Measurements from ENCODE around the gene GNGT2. TPM values are rescaled to one million over a fixed set of nuclear protein-coding genes. Genes with fewer than 3 reads are reported as not detected.

GNGT2 gene
- polyA plus RNA-seq, 3 donors from 2014 or later: 110 to 238 (median 131) TPM

GRCh38 chr17:49240619-49241018 lies 30.2 kb upstream of the GNGT2 start:
- DNase-seq: no peak
- Mint-ChIP-seq H3K4me3 (no peak overlapping the region), H3K36me3 (peaks cover 0 to 4% (median 4%) of the 10 kb centered on the region in 3 donors), H3K27ac (no peak overlapping the region), H3K9me3 (no peaks in the 10 kb centered on the region), H3K4me1 (no peaks in the 10 kb centered on the region), H3K27me3 (ENCODE audit: low read depth in 3 of 3) (peaks cover 0 to 2% (median 0%) of the 10 kb centered on the region in 3 donors)

DNA sequence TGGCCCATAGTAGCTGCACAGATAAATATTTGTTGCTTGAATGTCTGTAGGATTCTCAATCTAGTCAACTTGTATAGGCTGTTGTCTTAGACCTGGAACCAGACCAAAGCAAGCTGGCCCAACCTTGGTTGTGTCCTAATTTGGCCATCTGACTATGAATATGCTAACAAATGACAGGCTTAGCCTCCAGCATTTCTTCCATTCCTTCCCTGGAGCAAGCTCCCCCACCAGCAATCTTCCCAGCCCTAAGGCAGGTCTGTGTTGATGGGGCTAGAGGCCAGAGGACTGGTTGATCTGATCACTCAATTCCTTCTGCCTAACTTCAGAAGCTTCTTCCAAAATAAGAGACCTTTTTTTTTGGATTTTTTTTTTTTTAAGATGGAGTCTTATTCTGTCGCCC lies 29.6 kb upstream of the GNGT2 start:
- Mint-ChIP-seq H3K27me3 (ENCODE audit: low read depth in 3 of 3) (peaks cover 0 to 2% (median 0%) of the 10 kb centered on the region in 3 donors), H3K9me3 (no peaks in the 10 kb centered on the region), H3K36me3 (peaks cover 0 to 4% (median 4%) of the 10 kb centered on the region in 3 donors), H3K4me3 (no peak overlapping the region), H3K4me1 (no peaks in the 10 kb centered on the region), H3K27ac (no peak overlapping the region)
- no peak for DNase-seq

DNA sequence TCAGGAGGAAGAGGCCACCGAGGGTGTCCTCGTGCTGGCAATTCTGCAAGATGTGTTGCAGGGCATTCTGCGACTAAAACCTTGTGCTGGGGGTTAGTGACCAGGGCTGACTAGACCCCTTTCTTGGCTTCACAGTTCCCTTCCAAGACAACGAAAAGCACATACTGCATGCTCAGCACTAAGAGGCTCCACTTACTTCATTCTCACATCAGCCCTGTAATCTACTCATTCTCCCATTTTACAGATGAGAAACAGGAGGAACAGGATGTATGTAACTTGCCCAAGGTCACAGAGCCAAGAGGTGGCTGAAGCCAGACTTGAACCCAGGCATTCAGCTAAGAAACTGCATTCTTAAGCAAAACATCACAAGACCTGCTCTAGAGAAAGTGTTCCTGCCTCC lies 25.5 kb upstream of the GNGT2 start:
- peaks cover 7 to 9% (median 8%) of the 10 kb centered on the region in 3 donors for H3K27me3 Mint-ChIP-seq (ENCODE audit: low read depth in 3 of 3)
- DNase-seq: no peak
- H3K4me3 Mint-ChIP-seq: no peak overlapping the region
- H3K9me3 Mint-ChIP-seq: no peaks in the 10 kb centered on the region
- H3K36me3 Mint-ChIP-seq: peaks cover 0 to 4% (median 4%) of the 10 kb centered on the region in 3 donors
- H3K27ac Mint-ChIP-seq: no peak overlapping the region
- peaks cover 8 to 11% of the 10 kb centered on the region in 2 donors for H3K4me1 Mint-ChIP-seq

DNA sequence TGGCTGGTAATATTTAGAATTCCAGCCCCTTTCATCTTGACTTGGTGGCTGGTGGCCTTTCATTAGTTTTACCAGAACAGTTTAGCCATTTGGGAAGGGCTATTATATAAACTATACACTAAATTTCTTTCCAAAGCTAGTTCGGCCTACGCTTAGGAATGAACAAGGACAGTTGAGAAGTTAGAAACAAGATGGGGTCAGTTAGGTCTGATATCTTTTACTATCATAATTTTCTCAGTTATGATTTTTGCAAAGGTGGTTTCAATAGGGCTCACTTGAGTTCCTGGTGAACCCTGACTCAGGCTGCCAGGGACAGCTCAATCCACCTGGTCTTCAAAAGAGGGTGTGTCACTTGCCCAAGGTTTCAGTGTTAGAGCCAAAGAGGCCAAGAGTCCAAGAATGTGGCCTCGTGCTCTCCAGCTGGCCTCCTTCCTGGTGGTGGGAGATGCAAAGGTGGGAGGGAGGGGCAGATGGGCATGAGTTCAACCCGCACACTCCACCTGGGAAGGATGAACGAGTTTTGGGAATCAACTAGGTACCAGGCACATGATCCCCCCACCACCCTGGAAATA lies 24.2 kb upstream of the GNGT2 start:
- H3K27me3 Mint-ChIP-seq (ENCODE audit: low read depth in 3 of 3): peaks cover 8 to 17% (median 11%) of the 10 kb centered on the region in 3 donors
- H3K9me3 Mint-ChIP-seq: no peaks in the 10 kb centered on the region
- H3K27ac Mint-ChIP-seq: no peak overlapping the region
- H3K4me3 Mint-ChIP-seq: no peak overlapping the region
- no peak for DNase-seq
- H3K4me1 Mint-ChIP-seq: peaks cover 11 to 13% of the 10 kb centered on the region in 2 donors
- H3K36me3 Mint-ChIP-seq: peaks cover 0 to 4% (median 4%) of the 10 kb centered on the region in 3 donors

DNA sequence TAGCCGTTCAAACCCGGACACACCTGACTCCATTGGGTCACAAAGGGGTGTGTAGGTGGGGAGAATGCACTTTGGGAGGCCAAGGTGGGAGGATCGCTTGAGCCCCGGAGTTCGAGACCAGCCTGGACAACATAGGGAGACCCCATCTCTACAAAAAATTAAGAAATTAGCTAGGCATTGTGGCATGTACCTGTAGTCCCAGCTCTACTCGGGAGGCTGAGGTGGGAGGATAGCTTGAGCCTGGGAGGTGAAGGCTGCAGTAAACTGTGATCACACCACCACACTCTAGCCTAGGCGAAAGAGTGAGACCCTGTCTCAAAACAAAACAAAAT lies 21.2 kb upstream of the GNGT2 start:
- H3K9me3 Mint-ChIP-seq: no peaks in the 10 kb centered on the region
- H3K36me3 Mint-ChIP-seq: no peaks in the 10 kb centered on the region
- H3K4me3 Mint-ChIP-seq: peak overlapping the region; percentile 83 to 96 (median 89)
- H3K4me1 Mint-ChIP-seq: peaks cover 29 to 39% of the 10 kb centered on the region in 2 donors
- peak overlapping the region in 5 of 6 donors; percentile 79 to 90 (median 88) for H3K27ac Mint-ChIP-seq
- H3K27me3 Mint-ChIP-seq (ENCODE audit: low read depth in 3 of 3): peaks cover 10 to 24% (median 20%) of the 10 kb centered on the region in 3 donors
- no peak for DNase-seq

DNA sequence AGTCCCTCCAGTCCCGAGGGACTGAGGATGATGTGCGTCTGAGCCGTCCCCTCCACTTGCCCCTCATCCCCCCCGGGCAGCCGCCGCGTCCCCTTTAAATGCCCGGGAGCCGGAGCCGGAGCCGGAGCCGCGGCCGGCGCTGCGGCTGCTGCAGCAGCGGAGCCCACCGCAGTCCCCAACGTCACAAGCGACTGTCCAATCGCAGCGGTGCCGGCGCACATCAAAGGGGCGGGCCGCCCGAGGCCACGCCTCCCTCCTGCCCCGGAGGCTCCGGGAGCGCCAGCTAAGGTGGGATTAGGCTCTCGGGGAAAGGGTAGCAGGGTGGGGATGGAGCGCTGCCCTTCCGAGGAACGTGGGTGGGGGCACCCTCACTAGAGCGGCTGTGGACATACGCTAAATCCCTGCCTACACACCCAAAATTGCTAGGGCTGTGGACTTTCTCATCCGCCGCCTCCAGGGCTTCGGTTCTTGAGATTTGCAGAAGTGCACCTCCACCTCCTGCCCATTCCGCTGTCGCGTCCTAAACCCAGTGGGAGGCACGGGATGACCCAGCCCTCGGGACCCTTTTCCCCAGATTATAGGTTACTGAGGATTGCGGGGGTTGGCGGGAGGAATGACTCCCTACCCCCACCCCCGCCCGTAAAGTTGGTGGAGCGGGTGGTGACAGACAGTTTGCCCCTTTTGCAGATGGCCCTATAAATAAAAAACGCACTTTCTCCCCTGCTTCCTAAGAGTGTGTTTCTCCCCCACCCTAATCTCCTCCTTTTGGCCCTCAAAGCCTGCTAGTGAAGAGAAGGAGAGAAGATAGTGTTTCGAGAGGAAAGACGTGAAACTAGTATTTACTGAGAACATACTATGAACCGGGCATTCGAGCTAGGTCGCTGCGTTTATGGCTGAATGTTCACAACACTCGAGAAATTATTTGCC lies 20.5 kb upstream of the GNGT2 start, which contains the start of gene PHOSPHO1:
Gene PHOSPHO1, minus strand, starts transcription at position 152 of the 927 bp plus-strand sequence. CDS start 4,096 bp downstream, outside the sequence.
- peak within 1 kb of the TSS; percentile 83 to 96 (median 89) for H3K4me3 Mint-ChIP-seq
- H3K4me1 Mint-ChIP-seq: peaks cover 33 to 45% of the 10 kb centered on the region in 2 donors
- H3K36me3 Mint-ChIP-seq: no peaks in the 10 kb centered on the region
- DNase-seq: peak; percentile 86 to 89 (median 89)
- peaks cover 10 to 24% (median 20%) of the 10 kb centered on the region in 3 donors for H3K27me3 Mint-ChIP-seq (ENCODE audit: low read depth in 3 of 3)
- H3K27ac Mint-ChIP-seq: peak within 1 kb of the TSS; percentile 66 to 90 (median 86)
- no peaks in the 10 kb centered on the region for H3K9me3 Mint-ChIP-seq

DNA sequence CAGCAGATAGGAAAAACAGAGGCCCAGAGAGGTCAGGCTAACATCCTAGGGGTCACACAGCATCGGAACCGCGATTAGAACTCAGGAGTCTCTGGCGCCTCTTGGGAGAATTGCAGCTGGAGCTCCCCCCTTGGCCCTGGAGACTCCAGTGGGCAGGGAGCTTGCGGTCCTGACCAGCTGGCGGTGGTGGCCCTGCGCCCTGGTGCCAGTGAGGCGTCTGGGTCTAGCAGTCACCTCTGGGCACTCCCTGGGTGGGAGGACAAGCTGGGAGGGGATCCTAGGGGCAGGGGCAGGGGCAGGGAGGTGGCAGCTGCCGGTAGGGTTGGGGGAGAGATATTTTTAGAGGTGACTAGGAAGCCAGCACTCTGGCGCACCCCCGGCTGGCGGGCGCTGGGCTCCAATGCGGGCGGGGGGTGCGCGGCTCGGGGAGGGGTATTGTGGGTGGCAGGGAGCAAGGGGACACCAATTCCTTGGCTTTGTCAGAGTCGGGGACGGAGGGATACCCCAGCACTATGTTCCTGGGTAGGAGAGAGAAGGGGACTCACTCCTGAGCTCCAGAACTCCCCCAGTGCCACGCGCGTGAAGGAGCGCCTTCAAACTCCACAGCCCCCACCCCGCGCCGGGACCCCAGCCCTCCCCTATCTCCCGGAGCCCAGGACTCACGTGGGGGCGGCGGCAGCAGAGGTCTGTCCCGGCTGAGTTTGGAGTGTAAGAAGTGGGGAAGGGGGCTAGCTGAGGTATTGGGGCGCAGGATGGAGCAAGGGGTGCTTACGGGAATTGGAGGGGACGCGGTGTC lies 19.6 kb upstream of the GNGT2 start:
- H3K36me3 Mint-ChIP-seq: no peaks in the 10 kb centered on the region

GRCh38 chr17:49229076-49229804 lies 18.9 kb upstream of the GNGT2 start:
- Mint-ChIP-seq H3K4me3 (peak overlapping the region; percentile 47 to 76 (median 69)), H3K27ac (peak overlapping the region in 5 of 6 donors; percentile 64 to 85 (median 74)), H3K4me1 (peaks cover 47 to 60% of the 10 kb centered on the region in 2 donors), H3K27me3 (ENCODE audit: low read depth in 3 of 3) (peaks cover 12 to 30% (median 23%) of the 10 kb centered on the region in 3 donors), H3K36me3 (no peaks in the 10 kb centered on the region), H3K9me3 (no peaks in the 10 kb centered on the region)
- no peak for DNase-seq

More for the DNA sequence above, 19.6 kb upstream of the GNGT2 start:
- DNase-seq: no peak
- Mint-ChIP-seq H3K27me3 (ENCODE audit: low read depth in 3 of 3) (peaks cover 10 to 26% (median 23%) of the 10 kb centered on the region in 3 donors), H3K27ac (peak overlapping the region in 5 of 6 donors; percentile 64 to 85 (median 74)), H3K4me3 (peak overlapping the region; percentile 83 to 96 (median 89)), H3K4me1 (peaks cover 41 to 54% of the 10 kb centered on the region in 2 donors), H3K9me3 (no peaks in the 10 kb centered on the region)

- Mint-ChIP-seq H3K9me3 (no peaks in the 10 kb centered on the region), H3K27me3 (ENCODE audit: low read depth in 3 of 3) (peaks cover 17 to 38% (median 32%) of the 10 kb centered on the region in 3 donors), H3K4me1 (peaks cover 60 to 73% of the 10 kb centered on the region in 2 donors), H3K36me3 (peaks cover under 1 to 8% (median 6%) of the 10 kb centered on the region in 3 donors), H3K27ac (peak overlapping the region; percentile 5 to 78 (median 70)), H3K4me3 (peak overlapping the region in 2 of 5 donors; percentile 11 to 40)
- DNase-seq: peak; percentile 71 to 77 (median 72)
Observed at GRCh38 chr17:49227436-49228261, 17.3 kb upstream of the GNGT2 start.

GRCh38 chr17:49226771-49227435 lies 16.5 kb upstream of the GNGT2 start:
- H3K36me3 Mint-ChIP-seq: peaks cover 4 to 15% (median 7%) of the 10 kb centered on the region in 3 donors
- H3K4me1 Mint-ChIP-seq: peaks cover 67 to 80% of the 10 kb centered on the region in 2 donors
- H3K27ac Mint-ChIP-seq: peak overlapping the region; percentile 50 to 77 (median 66)
- peak overlapping the region in 2 of 5 donors; percentile 11 to 40 for H3K4me3 Mint-ChIP-seq
- H3K27me3 Mint-ChIP-seq (ENCODE audit: low read depth in 3 of 3): peaks cover 16 to 39% (median 31%) of the 10 kb centered on the region in 3 donors
- no peaks in the 10 kb centered on the region for H3K9me3 Mint-ChIP-seq
- DNase-seq: no peak

DNA sequence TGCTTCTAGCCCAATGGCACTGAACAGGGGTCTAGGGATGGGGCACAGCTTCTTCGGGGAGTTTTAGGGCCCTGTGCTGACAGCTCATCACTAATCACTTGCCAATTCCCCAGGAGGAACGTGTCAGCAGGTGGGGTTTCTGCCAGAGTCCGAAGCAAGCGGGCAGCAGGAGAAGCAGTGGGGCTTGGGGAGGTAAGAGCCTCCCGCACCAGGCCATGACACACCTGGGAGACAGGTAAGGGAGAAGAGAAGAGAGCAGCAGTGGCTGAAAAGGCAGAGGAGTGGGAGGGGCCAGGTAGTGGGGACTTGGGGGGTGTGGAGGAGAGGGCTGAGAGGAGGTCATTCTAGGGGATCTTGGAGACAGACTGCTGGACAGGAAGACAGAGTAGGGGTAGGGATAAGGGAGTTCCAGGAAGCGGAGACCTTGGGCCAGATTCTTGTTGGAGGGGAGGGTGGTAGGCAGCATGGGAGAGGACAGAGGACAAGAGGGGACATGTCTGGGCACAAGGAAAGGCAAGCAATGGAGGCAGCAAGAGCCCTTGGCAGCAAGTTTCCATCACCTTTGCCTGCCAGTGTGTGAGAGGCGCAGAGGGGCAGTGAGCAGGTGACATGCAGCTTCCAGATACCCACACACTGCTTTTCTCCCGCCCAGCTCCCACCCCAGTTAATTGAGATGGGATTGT lies 15.3 kb upstream of the GNGT2 start:
- Mint-ChIP-seq H3K36me3 (peaks cover 4 to 17% (median 10%) of the 10 kb centered on the region in 3 donors), H3K4me1 (peaks cover 64 to 74% of the 10 kb centered on the region in 2 donors), H3K27ac (peak overlapping the region; percentile 43 to 86 (median 75))

More for the DNA sequence above, 15.3 kb upstream of the GNGT2 start:
- Mint-ChIP-seq H3K9me3 (no peaks in the 10 kb centered on the region), H3K4me3 (peak overlapping the region; percentile 26 to 88 (median 60)), H3K27me3 (ENCODE audit: low read depth in 3 of 3) (peaks cover 11 to 32% (median 25%) of the 10 kb centered on the region in 3 donors)
- no peak for DNase-seq

Measured in immature natural killer cell (primary cell).